CD4-positive, alpha-beta T cell (primary cell): Measurements from ENCODE around the gene TCF7L2. TPM values are rescaled to one million over a fixed set of nuclear protein-coding genes. Genes with fewer than 3 reads are reported as not detected.

Source experiments
- ATAC-seq: fragments of 200-7000 bp; cut with Tn5 transposase; one replicate; pipeline ENCODE4 v1.10.0; 2022; ENCODE audit warnings: mild to moderate bottlenecking; ENCODE audit not compliant: poor library complexity
- CTCF ChIA-PET: fragments of 350-600 bp; sonication (Branson Sonifier 250); formaldehyde crosslinking; loops from one replicate; lab custom pipeline; 2021; ENCODE audit warnings: antibody characterized with exemption, inconsistent platforms; lab: Charles Lee
- POLR2A ChIA-PET: fragments of 350-600 bp; sonication (Branson Sonifier 250); formaldehyde crosslinking; loops from one replicate; lab custom pipeline; 2021; ENCODE audit warnings: antibody characterized with exemption, inconsistent platforms; lab: Charles Lee
- DNase-seq, 14 experiments: peaks; one replicate each; pipeline ENCODE4 v3.0.0-alpha.2; 2013 to 2020; ENCODE audit warnings: mixed read lengths in 2 of 14
- H3K27ac ChIP-seq, 2 donors: one replicate each; pipeline versions ENCODE4 v1.5.1 to v1.7.0; 2013; ENCODE audit warnings: low read length in 2 of 2, low read depth in 1 of 2, mild to moderate bottlenecking in 1 of 2
- H3K27me3 ChIP-seq, 2 experiments: 1 replicate in 1 of 2; 2 replicates in 1 of 2; pipeline versions ENCODE4 v1.6.1 to v1.7.0; 2013; ENCODE audit warnings: low read length in 2 of 2, control low read depth in 1 of 2, mild to moderate bottlenecking in 1 of 2, moderate library complexity in 1 of 2; ENCODE audit not compliant: insufficient read depth in 2 of 2, control insufficient read depth in 1 of 2
- H3K36me3 ChIP-seq: one replicate; pipeline ENCODE4 v1.6.1; 2013; ENCODE audit warnings: low read length, control low read depth; ENCODE audit not compliant: insufficient read depth
- H3K4me1 ChIP-seq: one replicate; pipeline ENCODE4 v1.6.1; 2013; ENCODE audit warnings: low read length, control low read depth; ENCODE audit not compliant: insufficient read depth
- H3K4me3 ChIP-seq: one replicate; pipeline ENCODE4 v1.5.1; 2013; ENCODE audit warnings: mild to moderate bottlenecking, low read length, moderate library complexity
- H3K9me3 ChIP-seq, 2 experiments: 1 replicate in 1 of 2; 2 replicates in 1 of 2; pipeline versions ENCODE4 v1.6.1 to v1.7.0; 2013; ENCODE audit warnings: low read length in 2 of 2, mild to moderate bottlenecking in 2 of 2, control low read depth in 1 of 2, moderate library complexity in 1 of 2; ENCODE audit not compliant: control insufficient read depth in 1 of 2, insufficient read depth in 1 of 2
- H3K27ac Mint-ChIP-seq: one replicate; pipeline ENCODE4 v1.8.0; 2020; ENCODE audit warnings: mixed read lengths
- H3K27me3 Mint-ChIP-seq: one replicate; pipeline ENCODE4 v1.8.0; 2021; ENCODE audit warnings: mixed read lengths
- H3K36me3 Mint-ChIP-seq: one replicate; pipeline ENCODE4 v1.8.0; 2021; ENCODE audit warnings: low read depth, mixed read lengths
- H3K4me1 Mint-ChIP-seq: one replicate; pipeline ENCODE4 v1.8.0; 2021; ENCODE audit warnings: low read depth, mixed read lengths
- H3K4me3 Mint-ChIP-seq: one replicate; pipeline ENCODE4 v1.8.0; 2020; ENCODE audit warnings: mild to moderate bottlenecking, mixed read lengths
- H3K9me3 Mint-ChIP-seq: one replicate; pipeline ENCODE4 v1.8.0; 2020; ENCODE audit warnings: mixed read lengths
- intact Hi-C, 2 experiments: fragments of 100-400 bp; cut with DNase I in 1 of 2; cut with micrococcal nuclease in 1 of 2; formaldehyde crosslinking; loops; one replicate each; pipeline versions ENCODE4 v1.15.1 to v1.9.0; 2023 to 2025; cut with DNase I, micrococcal nuclease
- total RNA-seq, 174 experiments: library from RNA in 2 of 174; stranded (reverse) in 2 of 174; gene quantifications; one replicate each; pipeline ENCODE4 v1.2.3 and lab custom pipeline; 2021 to 2026
- TF ChIP-seq, protein P1 (sequence below): fragments of 200-600 bp; IDR thresholded peaks from one replicate; pipeline ENCODE4 v1.8.0; 2022; ENCODE audit warnings: antibody characterized with exemption, mild to moderate bottlenecking

The TCF7L2 gene
- total RNA-seq, 2 experiments from 2014 or later, result 4.2 to 4.4 TPM

DNA sequence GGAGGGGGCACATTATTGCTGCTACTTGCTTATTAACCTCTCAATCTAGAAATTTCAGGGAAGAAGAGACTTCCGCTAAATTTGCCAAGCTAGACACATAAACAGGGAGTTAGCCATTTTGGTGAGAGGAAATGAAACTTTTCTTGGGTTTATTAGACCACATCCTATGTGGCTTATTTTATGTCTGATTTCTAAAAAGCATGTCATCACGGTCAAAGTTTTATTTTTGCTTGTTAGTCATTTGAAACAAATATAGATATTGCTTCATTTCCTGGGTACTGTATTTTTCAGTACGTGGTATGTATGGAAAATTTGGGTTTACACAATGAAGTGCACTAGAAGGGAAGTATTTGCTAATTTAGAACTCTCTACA, 144.1 kb downstream of the TCF7L2 start:
- DNase-seq (peak in 3 of 14 experiments; percentile 47 to 69 (median 59)), ATAC-seq (peak; percentile 51)
- POLR2A ChIA-PET, result no interaction called here
- CTCF ChIA-PET, result no interaction called here
- no peak overlapping the region for H3K27ac ChIP-seq
- no peak overlapping the region for H3K4me3 ChIP-seq
- TF ChIP-seq, protein P1, sequence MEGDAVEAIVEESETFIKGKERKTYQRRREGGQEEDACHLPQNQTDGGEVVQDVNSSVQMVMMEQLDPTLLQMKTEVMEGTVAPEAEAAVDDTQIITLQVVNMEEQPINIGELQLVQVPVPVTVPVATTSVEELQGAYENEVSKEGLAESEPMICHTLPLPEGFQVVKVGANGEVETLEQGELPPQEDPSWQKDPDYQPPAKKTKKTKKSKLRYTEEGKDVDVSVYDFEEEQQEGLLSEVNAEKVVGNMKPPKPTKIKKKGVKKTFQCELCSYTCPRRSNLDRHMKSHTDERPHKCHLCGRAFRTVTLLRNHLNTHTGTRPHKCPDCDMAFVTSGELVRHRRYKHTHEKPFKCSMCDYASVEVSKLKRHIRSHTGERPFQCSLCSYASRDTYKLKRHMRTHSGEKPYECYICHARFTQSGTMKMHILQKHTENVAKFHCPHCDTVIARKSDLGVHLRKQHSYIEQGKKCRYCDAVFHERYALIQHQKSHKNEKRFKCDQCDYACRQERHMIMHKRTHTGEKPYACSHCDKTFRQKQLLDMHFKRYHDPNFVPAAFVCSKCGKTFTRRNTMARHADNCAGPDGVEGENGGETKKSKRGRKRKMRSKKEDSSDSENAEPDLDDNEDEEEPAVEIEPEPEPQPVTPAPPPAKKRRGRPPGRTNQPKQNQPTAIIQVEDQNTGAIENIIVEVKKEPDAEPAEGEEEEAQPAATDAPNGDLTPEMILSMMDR, result no peak
- Mint-ChIP-seq H3K27ac (no peak overlapping the region), H3K4me1 (peaks cover 13% of the 10 kb centered on the region), H3K36me3 (no peaks in the 10 kb centered on the region), H3K9me3 (no peaks in the 10 kb centered on the region), H3K27me3 (no peaks in the 10 kb centered on the region), H3K4me3 (no peak overlapping the region)
- H3K4me1 ChIP-seq, result peaks cover 10% of the 10 kb centered on the region
- no peaks in the 10 kb centered on the region for H3K27me3 ChIP-seq
- intact Hi-C loops, result no loop called here
- no peaks in the 10 kb centered on the region for H3K36me3 ChIP-seq
- peaks cover 0 to 7% of the 10 kb centered on the region in 2 experiments for H3K9me3 ChIP-seq

DNA sequence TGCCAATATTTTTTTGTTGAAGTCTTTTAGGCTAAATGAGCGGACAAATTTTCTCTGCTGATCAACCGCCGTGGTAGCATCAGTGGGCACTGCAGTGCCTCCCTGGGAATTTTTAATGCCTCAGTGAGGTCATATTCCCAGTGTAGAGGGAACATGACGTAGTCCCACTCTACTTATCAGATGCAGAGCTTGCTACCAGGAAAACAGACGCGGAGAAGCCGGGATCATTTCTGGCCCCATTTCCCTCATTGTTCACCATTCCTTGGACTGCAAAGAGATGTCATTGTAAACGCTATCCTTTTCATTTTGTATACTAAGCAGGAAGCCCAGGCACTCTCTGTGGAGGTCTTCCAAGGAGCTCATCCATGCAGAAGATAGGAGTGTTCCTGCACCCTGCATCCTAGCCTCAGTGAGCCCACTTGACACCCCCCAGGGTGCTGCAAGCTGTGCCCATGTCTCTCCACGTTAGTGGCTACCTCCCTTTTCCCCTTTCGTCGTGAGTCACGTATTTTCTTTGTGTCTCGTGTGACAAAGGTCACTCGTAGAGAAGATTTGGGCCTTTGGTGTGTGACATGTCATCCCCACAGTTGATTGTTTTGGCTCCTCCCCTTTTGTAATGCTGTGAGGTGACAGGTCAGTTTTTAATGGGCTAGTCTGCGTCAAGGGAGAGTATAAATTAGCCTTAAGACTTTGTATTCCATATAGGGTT, 145.5 kb downstream of the TCF7L2 start:
- ATAC-seq (no peak), DNase-seq (no peak)
- Mint-ChIP-seq H3K27ac (no peak overlapping the region), H3K27me3 (no peaks in the 10 kb centered on the region), H3K4me3 (no peak overlapping the region), H3K4me1 (peaks cover 13% of the 10 kb centered on the region), H3K36me3 (no peaks in the 10 kb centered on the region), H3K9me3 (no peaks in the 10 kb centered on the region)
- no peak overlapping the region for H3K27ac ChIP-seq
- TF ChIP-seq, protein P1, result no peak
- intact Hi-C loops, result no loop called here
- H3K9me3 ChIP-seq, result peaks cover 0 to 5% of the 10 kb centered on the region in 2 experiments
- no peak overlapping the region for H3K4me3 ChIP-seq
- H3K4me1 ChIP-seq, result peaks cover 10% of the 10 kb centered on the region
- no peaks in the 10 kb centered on the region for H3K36me3 ChIP-seq
- CTCF ChIA-PET, result no interaction called here
- H3K27me3 ChIP-seq, result no peaks in the 10 kb centered on the region
- POLR2A ChIA-PET, result no interaction called here

DNA sequence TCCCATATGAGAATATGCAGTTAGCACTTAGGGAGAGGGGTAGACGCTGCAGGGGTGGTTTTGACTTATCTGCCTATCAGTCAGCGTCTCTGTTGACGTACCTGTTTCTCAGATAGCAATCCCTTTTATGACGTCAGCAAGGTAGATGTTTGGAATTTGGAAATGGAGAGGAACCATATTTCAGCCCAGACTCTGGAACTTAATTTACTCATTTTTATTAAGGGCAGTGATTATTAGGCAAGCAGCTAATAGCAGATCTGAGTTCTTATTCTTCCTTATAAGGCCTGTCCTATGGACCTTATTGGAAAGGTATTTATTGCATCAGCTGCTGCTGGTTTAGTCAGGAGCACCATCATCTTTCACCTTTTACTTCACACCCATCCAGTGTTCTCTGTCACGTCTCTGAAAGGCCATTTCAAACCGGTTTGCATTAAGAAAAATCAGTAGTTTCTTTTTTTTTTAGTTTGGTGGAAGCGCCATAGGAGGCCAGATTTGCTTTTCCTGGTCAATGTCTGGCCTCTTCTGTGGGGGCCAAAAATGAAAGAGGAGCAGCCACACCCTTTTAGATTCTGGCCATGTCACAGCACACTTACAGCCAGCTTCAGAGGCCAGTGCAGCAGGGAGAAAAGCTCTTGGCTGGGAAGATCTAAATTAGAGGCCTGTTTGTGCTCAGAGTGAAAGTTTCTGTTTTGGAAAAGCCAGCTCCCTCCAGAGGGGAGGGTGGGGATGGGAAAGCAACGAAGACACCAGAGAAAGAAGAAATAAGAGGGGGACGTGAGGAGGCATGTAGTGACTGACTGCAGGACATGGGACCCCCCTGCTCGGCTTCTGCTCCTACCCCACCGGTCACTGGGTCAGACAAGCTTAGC, 146.3 kb downstream of the TCF7L2 start:
- Mint-ChIP-seq H3K9me3 (no peaks in the 10 kb centered on the region), H3K36me3 (no peaks in the 10 kb centered on the region), H3K27ac (no peak overlapping the region), H3K4me3 (no peak overlapping the region), H3K4me1 (peaks cover 13% of the 10 kb centered on the region), H3K27me3 (no peaks in the 10 kb centered on the region)
- Histone ChIP-seq H3K27me3 (no peaks in the 10 kb centered on the region), H3K27ac (no peak overlapping the region), H3K4me1 (peaks cover 10% of the 10 kb centered on the region), H3K9me3 (peaks cover 0 to 2% of the 10 kb centered on the region in 2 experiments), H3K36me3 (no peaks in the 10 kb centered on the region), H3K4me3 (no peak overlapping the region)
- TF ChIP-seq, protein P1, result no peak
- ATAC-seq (no peak), DNase-seq (no peak)
- intact Hi-C loops, result no loop called here
- CTCF ChIA-PET, result no interaction called here
- POLR2A ChIA-PET, result no interaction called here
